Activated T-helper 1 cell treated with anti-CD3 and anti-CD28 coated beads, Interleukin-2, amount 50 U/mL, for 16 hours (primary cell): ENCODE results near the gene CCL20.
"Not testable (repeated sequence)": the region's sequence is repeated elsewhere in the genome, so short reads cannot be mapped to it uniquely, and the experiment has no call there.

ENCODE experiments used
- DNase-seq, 2 donors: peaks; one replicate each; pipeline ENCODE4 v3.0.0-alpha.2; 2020; ENCODE audit warnings: low read depth in 1 of 2, low spot score in 1 of 2

The CCL20 gene, protein sequence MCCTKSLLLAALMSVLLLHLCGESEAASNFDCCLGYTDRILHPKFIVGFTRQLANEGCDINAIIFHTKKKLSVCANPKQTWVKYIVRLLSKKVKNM

DNA sequence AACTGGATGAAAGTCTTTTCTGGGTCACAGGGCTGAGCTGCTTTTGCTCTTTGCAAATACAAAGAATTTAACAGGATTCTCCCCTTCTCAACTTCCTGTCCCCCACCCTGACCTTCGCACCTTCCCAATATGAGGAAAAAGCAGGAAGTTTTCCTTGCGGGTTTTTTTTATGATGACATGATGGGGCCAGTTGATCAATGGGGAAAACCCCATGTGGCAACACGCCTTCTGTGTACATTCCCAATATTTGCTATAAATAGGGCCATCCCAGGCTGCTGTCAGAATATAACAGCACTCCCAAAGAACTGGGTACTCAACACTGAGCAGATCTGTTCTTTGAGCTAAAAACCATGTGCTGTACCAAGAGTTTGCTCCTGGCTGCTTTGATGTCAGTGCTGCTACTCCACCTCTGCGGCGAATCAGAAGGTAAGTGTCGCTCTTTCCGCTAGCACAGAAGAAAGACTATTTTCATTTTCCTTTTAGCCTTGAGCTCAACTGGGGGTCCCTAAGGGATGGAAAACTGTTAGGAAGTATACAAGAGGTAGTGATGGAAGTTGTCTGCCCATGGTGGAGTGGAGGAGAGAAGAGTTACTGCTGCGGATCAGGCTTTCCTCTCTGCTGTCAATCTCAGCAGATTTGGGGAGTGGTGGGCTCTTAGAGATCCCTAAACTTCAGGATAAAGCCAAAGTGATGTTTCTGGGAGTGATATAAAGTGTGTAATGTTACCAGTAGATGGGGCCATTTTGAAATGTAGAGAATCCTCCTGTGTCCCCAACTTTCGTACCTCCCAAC, at the start of gene CCL20:
CCL20 (plus strand) TSS at position 281 of the 792 bp plus-strand sequence; CDS start at position 351, 70 bp downstream.
- no peak for DNase-seq

DNA sequence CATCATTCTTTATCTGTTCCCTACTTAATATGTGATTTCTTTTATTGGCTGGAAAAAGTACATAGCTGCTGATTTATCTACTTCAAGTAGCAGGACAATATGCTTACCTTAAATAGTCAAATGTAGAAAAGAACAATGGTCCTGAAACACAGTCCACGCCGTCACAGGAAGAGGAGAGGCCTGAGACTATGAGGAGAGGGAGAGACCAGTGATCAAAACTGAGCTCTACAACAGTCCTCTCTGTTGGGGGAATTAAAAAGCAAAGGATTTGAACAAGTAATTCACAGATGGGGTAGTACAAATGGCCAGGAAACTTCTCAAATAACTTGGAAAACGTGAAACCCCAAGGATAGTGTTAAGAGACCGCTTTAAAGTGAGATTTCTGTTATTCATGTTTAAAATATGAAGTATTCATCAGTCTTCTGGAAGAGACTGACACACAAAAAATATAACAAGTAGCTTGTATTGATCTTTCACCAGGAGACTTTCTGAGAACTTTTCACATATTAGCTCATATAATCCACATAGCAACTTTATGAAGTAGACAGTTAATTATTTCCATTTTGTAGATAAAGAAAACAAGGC, 47.8 kb upstream of the CCL20 start:
- no peak for DNase-seq

DNA sequence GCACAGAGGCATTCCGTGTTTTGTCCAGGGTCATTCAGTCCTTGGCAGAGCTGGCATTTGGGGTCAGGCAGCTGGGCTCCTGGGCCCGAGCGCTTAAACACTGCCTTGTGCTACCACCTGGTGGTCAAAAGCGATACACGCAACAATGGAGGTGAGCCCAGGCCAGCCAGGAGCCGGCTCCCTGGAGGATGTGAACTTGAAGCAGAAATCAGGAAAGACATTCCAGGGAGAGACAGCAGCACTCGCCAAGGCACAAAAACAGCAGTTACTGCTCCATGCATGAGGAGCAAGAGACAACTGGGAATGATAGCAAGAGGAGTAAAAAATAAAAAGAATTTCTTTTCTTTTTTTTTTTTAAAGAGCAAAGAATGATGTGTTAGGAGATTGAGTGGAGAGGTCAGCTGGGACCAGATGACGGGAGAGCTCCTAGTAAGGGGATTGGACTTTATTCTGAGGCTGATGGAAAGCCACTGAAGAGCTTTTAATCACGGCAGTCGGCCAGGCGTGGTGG, 47.2 kb upstream of the CCL20 start:
- peak; percentile 18 to 30 for DNase-seq

DNA sequence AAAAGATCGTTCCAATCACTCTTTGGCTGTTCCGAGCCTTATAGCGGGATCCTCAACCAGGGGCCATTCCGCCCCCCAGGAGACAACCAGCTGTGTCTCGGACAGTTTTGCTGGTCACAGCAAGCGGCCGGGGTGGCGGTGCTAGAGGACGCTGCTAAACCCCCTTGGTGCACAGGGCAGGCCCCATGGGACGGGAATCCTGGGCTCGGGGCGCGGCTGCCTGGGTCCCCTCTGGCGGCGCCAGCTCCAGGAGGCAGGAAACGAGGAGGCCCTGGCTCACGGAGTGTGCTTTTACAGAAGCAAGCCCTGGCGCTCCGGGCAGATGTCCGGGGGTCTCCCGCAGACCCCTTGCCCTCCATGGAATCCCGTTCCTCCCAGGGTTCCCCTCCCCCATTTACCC, 45.8 kb upstream of the CCL20 start:
- DNase-seq: no peak

DNA sequence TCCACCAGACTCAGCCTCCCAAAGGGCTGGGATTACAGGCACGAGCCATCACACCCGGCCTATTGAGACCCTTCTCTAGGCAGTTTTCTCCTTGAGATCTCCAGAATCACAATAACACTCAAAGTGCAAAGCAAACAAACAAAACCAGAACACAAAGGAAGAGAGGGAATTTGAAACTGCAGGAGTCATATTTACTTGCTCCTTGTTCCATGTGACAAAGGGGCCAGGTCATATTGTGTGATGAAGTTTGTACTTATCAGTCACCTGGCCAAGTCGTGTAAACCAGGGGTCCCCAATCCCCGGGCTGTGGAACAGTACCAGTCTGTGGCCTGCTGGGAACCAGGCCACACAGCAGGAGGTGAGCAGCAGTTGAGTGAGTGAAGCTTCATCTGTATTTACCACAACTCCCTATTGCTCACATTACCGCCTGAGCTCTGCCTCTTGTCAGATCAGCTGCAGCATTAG, 41.4 kb upstream of the CCL20 start:
- no peak for DNase-seq

DNA sequence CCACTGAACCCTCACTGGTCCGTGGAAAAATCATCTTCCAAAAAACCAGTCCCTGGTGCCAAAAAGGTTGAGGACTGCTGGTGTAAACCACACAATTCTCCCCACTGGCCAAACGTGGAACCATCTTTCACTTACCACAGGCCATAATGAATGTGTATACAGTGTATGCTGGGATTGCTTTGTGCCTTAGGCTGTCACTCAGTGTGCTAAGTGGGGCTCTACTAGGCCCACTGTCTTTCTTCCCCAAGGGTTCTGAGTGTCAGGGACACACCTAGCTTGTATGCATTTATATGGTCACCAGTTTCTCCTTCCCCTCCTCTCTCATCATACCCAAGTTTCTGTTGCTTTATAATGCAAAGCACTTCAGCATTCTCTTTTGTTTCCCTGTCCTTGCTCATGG, 40.7 kb upstream of the CCL20 start:
- no peak for DNase-seq

DNA sequence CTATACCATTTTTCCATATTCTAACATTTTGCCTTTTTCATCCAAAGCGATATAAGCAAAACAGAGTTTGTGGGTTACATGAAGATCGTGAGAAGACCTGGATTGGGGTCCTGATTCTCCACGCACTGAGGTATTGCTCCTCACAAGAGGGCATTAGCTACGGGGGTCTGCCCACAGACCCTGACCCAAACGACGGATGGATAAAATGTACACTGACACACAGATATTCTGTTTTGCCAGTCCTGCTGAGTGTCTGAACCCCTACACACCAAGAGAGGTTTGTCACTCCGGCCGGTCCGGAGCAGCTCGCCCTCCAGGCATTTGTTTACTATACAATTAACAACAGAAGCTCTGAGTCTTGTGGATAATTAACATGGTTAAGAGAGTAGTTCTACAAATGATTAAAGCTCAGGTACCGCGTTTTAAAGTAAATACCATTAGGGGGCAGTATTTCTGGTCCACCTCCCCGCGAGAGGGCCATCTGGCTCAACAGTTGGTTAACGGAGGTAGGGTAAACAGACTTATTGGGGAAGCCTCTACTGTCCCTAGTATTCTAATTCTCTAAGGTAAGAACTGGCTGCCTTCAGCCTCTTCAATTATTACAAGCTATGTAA, 39.5 kb upstream of the CCL20 start:
- no peak for DNase-seq

DNA sequence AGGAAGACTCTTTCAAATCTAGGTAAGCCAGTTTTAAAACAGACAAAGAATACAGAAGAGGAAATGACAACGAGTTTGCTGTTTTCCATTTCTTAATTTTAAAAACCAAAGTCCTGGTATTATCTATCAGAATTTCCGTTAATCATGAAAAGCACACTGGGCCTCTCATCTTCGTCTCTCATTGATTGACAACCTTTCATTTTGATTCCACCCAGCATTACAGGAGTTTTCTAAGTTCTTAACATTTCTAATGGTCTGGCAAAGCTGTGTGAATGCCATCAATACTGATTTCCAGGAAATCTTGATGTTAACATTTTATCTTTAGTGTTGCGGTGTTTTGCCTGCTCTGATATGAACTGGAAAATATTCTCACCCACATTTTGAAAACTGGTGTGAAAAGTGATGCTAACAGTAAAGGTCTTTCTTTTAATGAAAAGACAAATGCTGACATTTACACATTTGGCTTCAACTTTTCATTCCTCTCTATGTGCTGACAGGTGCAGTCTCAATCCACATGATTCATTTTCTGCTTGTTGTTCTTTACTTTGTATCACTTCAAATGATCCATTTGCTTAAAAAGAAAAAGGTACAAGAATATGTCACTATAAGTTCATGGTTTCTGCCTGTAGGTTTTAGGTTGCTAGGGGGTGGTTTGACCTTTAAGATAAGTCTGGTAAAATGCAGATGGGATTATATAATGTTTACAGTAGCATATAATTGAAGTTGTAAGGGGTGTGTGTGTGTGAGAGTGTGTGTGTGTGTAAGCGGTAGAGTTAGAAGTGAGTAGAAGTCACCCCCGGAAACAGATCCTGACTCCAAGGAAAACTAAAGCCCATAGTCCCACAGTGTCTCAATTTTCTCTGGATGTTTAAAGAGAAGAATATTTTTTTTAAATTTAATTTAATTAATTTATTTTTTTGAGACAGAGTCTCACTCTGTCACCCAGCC, 38.5 kb upstream of the CCL20 start:
- DNase-seq: no peak

DNA sequence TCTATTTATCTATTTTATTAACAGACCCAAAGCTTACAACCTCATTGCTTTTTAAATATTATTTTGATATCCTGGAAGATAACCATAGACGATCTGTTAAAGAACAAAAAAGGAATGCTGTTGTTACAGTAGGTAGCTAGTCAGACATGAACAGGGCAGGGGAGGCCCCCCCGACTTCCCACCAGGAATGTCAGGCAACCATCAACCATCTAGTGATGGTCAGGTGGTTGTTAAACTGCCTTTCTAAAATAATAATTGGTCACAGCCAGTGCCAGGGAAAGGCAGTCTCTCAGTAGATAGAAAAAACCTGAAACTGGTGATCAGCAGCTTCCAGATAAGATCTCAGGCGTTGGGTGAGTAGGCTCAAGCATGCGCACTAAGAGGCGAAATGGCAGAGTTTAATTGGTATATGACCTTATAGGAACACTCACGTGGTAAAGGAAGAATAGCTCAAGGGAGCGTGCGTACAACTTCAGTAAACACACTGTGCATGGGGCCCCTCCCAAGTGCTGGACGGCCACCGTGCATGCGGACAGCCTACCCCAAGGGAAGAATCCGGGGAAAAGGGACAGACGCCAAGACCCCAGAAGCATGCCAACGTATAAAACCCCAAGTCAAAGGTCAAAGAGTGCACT, 32.5 kb upstream of the CCL20 start:
- no peak for DNase-seq

DNA sequence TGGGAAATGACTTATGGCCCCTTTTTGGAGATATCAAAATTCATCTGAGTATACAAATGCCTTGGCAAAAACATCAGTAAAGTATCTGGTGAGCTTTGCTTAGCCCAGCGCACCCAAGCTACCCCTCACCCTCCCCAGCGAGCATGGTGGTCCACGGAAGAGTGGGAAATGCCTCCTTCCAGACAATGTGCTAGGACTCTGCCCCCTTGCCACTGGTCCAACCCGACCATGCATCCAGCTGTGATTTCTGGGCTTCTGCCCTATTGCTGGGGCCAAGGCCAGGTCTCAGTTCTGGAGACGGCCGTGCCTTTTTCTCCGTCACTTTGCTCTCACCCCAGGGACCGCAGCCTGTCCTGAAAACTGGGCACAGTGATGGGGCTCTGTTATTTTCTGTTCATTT, 31.8 kb upstream of the CCL20 start:
- no peak for DNase-seq

DNA sequence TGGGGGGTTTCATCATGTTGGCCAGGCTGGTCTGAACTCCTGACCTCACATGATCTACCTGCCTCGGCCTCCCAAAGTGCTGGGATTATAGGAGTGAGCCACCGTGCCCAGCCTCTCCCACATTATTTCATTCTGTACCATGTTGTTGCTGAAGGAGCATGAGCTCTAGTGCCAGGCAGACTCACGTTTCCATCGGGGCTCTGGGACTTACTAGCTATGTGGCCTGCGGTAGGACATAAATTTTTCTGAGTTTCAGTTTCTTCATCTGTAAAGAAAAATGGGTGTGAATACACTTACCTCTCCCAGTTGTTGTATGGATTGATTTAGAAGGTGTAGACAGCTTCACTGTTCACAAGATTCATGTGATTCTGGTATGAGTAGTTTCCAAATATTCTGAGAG, 30.8 kb upstream of the CCL20 start:
- no peak for DNase-seq

DNA sequence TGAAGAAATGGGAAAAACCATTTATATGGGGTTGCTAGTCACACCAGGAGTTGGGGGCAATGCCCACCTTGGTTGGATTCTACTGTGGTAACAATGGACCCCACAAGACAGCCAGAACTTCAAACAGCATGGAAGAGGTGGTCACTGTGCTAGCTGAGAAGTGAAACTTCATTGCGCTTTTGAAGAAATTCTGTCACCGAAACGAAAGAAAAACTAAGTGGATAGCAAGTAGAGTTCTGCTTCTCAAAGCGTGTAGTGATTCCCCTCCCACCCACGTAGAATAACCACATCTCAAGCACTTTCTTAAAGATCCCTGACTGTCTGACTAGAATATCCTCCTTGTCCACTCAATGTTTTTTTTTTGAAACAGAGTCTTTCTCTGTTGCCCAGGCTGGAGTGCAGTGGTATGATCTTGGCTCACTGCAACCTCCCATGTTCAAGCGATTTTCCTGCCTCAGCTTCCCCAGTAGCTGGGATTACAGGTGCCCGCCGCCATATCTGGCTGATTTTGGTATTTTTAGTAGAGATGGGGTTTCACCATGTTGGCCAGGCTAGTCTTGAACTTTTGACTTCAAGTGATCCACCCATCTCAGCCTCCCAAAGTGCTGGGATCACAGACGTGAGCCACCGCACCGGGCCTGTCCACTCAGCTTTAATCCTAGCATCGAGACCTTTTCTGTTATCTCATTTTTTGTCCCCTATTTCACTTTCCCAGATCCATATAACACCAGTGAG, 30.1 kb upstream of the CCL20 start:
- no peak for DNase-seq

DNA sequence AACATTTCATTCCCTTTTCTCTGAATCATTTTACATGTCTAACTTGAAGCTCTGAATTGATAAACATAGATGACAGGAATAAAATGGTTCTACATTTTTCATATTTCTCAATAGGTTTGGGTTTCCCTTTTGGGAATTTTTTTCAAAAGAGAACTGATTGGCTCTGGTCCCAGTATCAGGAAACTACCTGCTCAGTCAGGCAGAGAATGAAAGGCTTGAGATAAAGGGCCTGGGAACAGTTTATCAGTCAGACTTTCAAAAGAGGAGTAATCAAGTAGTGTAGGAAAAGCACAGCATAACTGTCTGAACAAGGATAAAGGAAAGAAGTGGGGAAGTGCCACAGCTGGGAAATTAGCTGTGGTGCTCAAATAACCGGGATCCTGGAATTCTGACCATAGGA, 28.3 kb upstream of the CCL20 start:
- DNase-seq: no peak

DNA sequence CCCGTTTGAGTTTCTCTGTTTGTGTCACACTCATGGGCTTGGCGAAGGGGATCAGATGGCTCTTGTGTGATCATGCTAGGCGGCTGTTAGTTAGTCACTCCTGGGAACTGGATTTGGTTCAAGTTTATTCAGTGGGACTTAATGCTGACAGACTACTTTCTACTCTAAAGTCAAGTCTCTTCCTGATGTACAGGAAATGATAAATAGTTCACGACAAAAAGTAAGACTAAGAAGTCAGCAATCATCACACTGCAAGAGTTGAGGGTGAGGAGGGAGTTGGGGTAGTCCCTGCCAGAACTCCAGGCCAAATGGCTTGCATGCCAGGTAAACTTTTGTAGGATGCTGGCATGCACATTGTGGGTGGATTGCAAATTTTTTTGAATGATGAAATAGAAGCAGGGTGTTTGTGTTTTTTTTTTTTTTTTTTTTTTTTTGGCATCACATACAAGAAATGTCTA, 25.1 kb upstream of the CCL20 start:
- no peak for DNase-seq

DNA sequence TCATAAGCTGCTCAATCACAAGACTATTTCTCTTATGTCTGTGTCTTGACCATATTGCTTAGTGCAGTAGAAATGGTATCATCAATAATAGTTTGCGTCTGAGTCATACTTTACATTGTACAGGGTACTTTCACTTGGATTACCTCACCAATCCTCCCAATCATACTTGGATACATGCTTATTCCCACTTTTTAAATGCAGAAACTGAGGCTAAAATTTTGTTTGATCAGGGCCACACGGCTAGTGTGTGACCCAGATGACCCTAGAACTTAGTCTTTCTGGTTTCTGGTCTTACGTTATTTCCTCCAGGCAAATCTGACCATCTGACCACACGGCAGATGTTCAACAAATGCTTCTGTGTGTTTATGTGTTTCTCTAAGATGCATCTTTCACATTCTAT, 23.8 kb upstream of the CCL20 start:
- no peak for DNase-seq

DNA sequence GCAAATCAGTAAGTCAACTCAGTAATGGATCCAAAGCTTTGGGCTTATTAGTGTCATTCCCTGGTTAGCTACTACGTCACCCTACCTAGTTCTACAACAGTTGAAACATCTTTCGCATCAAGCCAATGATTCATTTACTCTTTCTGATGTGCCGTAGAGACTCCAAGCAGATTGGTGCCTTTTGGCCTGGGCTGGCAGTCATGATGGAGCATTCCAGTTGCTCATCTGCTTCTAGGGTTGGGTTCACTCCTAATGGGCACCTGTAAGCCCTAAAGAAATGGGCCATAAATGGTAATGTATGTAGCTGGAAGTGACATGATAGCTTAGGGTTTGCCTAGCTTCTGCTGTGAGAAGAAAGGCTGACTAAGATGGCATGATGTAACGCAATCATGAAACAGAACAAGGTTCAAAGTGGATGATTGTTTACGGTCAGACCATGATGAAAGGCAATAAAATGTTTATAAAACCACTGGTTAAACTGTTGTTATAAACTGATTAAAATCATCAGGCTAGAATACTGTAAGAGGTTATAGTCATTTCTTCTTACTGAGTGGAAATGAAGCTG, 20.4 kb upstream of the CCL20 start:
- no peak for DNase-seq

DNA sequence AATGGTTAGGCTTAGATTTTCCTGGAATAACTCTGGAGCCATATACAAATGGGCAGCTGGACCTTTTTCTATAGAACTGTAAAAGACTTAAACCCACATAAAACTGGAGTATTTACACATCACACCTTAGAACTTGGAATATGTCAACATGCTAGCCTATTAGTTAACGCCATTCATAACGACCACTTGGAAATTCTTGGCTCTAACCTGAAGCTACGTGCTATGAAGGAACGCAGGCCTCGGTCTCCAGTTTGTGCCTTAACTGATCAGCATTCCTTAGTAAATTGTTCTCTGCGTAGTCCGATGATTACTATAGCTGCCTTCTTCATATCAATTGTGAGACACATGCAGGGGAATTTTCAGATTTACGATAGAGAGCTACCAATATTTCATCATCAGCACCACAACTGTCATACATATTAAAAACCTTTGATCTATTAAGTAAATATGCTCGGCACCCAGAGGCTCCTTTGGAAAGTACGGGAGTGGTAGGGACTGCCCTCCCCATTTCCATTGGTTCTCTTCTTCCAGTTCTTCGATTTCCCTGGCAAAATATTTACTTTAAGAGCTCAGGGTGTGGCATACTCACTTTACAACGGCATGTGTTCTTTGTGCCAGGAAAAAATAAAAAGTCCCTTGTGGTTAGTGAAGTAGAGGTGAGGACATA, 17.5 kb upstream of the CCL20 start:
- DNase-seq: no peak

DNA sequence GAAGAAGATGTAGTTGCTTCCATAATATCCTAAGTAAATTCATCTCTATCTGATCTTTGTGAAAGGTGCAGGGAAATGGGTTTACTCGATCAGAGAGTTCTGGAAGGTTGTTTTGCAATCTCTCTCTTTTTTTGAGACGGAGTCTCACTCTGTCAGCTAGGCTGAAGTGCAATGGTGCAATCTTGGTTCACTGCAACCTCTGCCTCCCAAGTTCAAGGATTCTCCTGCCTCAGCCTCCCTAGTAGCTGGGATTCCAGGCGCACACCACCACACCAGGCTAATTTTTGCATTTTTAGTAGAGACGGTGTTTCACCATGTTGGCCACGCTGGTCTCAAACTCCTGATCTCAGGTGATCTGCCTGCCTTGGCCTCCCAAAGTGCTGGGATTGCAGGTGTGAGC, 16.9 kb upstream of the CCL20 start:
- DNase-seq: not testable (repeated sequence)

DNA sequence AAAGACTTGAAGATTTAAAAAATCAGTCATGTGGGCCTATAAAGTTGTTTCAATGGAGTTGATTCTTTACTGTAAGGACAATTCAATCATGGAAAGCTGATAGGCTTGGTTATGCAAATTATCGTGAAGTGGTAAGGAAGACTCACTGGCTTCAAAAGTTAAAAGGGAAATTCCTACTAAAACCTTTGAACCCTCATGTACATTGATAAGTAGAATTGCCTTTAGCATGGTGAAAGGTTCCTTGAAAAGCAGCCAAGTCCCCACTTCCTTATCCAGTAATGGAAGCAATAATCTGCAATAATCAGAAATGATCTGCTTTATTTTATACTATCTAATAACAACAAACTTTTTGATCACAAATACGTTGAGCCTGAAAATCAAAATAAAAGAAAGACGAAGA, 14.4 kb upstream of the CCL20 start:
- no peak for DNase-seq
